Measurements from ENCODE around the gene RC3H2. TPM values are rescaled to one million over a fixed set of nuclear protein-coding genes. Genes with fewer than 3 reads are reported as not detected.
A peak's percentile ranks its signal among the peaks of the same experiment; 100 is the strongest.

RC3H2 gene
- total RNA-seq, 1 experiment from 2014 or later: 57.6 TPM

DNA sequence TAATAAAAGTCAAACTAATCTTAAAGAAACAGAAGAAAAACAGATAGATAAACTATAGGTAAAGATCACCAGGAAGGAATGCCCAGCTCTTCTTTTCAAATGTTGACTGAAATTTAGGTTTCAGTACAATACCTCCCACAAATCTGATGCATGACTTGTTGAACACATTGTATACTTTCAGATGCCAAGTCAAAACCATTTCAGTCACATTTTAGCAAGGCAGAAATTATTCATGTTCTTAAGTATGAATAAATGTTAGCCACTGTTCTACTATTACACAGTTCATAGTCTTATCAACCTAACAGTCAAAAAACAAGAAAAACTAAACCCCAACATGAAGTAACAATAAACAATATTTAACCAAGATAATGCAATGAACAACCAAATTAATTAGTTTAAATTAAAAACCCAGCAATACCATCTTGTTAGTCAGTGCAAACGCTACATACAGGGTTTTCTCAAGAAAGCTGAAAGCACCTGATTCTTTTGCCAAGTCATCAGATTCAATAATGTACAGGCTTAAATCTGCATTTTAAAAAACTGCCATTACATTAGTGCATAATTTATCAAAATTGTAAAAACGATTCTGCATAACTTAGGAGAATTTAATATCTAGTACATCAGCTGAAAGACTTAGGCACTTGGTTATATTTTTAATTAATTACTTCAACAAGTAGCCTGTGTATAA lies 56.8 kb downstream of the RC3H2 start:
- Histone ChIP-seq H3K27ac (ENCODE audit: low read length) (no peak overlapping the region), H3K9me3 (ENCODE audit: control insufficient read depth, insufficient read depth, low read depth, low read length) (no peaks in the 10 kb centered on the region), H3K4me1 (ENCODE audit: control insufficient read depth, insufficient read depth, low read length) (no peaks in the 10 kb centered on the region), H3K27me3 (ENCODE audit: control insufficient read depth, insufficient read depth, low read length) (no peaks in the 10 kb centered on the region), H3K4me3 (ENCODE audit: low read depth in 2 of 2, low read length in 2 of 2) (no peak overlapping the region), H3K36me3 (ENCODE audit: control insufficient read depth, insufficient read depth, low read length) (peaks cover 20% of the 10 kb centered on the region; the same call in 1 of the 2 replicates)
- in situ Hi-C loops (cut with HindIII; ENCODE audit: low pct_unique_long_range_greater_than_20kb, low sequenced_read_pairs): no loop called here
- intact Hi-C loops (cut with micrococcal nuclease; ENCODE audit: unreplicated experiment): no loop called here
- ATAC-seq (no peak), DNase-seq (ENCODE audit: low read depth, low spot score) (no peak)
- POLR2A ChIA-PET: interaction anchor here (0.5 kb wide), 1 partner anchor 117 kb away, joined by 3 read pairs; no protein-coding TSS in a partner anchor
- CTCF ChIA-PET: no interaction called here
- TF ChIP-seq, protein P1, sequence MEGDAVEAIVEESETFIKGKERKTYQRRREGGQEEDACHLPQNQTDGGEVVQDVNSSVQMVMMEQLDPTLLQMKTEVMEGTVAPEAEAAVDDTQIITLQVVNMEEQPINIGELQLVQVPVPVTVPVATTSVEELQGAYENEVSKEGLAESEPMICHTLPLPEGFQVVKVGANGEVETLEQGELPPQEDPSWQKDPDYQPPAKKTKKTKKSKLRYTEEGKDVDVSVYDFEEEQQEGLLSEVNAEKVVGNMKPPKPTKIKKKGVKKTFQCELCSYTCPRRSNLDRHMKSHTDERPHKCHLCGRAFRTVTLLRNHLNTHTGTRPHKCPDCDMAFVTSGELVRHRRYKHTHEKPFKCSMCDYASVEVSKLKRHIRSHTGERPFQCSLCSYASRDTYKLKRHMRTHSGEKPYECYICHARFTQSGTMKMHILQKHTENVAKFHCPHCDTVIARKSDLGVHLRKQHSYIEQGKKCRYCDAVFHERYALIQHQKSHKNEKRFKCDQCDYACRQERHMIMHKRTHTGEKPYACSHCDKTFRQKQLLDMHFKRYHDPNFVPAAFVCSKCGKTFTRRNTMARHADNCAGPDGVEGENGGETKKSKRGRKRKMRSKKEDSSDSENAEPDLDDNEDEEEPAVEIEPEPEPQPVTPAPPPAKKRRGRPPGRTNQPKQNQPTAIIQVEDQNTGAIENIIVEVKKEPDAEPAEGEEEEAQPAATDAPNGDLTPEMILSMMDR (IDR thresholded peaks at IDR 0.05): no peak
- no peak for TF ChIP-seq SIN3A (IDR thresholded peaks at IDR 0.05; ENCODE audit: borderline replicate concordance, insufficient read depth, low read depth, low read length)
- TF ChIP-seq, protein P2, sequence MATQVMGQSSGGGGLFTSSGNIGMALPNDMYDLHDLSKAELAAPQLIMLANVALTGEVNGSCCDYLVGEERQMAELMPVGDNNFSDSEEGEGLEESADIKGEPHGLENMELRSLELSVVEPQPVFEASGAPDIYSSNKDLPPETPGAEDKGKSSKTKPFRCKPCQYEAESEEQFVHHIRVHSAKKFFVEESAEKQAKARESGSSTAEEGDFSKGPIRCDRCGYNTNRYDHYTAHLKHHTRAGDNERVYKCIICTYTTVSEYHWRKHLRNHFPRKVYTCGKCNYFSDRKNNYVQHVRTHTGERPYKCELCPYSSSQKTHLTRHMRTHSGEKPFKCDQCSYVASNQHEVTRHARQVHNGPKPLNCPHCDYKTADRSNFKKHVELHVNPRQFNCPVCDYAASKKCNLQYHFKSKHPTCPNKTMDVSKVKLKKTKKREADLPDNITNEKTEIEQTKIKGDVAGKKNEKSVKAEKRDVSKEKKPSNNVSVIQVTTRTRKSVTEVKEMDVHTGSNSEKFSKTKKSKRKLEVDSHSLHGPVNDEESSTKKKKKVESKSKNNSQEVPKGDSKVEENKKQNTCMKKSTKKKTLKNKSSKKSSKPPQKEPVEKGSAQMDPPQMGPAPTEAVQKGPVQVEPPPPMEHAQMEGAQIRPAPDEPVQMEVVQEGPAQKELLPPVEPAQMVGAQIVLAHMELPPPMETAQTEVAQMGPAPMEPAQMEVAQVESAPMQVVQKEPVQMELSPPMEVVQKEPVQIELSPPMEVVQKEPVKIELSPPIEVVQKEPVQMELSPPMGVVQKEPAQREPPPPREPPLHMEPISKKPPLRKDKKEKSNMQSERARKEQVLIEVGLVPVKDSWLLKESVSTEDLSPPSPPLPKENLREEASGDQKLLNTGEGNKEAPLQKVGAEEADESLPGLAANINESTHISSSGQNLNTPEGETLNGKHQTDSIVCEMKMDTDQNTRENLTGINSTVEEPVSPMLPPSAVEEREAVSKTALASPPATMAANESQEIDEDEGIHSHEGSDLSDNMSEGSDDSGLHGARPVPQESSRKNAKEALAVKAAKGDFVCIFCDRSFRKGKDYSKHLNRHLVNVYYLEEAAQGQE (IDR thresholded peaks at IDR 0.05; ENCODE audit: insufficient read depth in 1 of 2, low read depth in 2 of 2, low read length in 1 of 2): no peak
- no peak for TF ChIP-seq TCF7L2 (IDR thresholded peaks at IDR 0.05; ENCODE audit: low read depth, low read length)
- BruUV-seq (replicated peaks): no TSS peak

DNA sequence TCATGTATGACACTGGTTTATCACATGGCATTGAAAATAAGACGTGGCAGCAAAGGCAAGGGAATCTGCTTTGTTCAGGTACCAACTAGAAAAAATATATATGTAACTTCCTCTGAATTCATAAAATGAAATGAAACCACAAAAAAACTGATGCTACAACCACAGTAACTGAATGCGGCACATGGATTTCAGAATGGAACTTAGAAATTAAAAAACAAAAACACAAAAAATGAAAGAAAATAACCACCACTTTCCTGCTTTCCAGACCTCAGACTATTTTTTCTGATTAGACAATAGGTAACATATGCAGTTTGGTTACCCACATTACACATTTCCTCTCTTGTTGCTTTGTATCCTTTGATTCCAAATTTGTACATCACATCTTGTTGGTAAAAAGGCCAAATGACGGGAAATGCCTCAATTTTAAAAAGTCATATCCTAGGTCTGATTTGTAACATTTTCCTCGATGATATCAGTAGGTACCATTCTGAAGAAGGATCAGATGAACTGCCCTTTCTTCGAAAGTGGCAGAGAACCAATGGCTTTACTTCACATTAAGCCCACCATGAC lies 58.7 kb downstream of the RC3H2 start:
- ChIA-PET POLR2A (no interaction called here), CTCF (no interaction called here)
- in situ Hi-C loops (cut with HindIII; ENCODE audit: low pct_unique_long_range_greater_than_20kb, low sequenced_read_pairs): no loop called here
- H3K27ac ChIP-seq (ENCODE audit: low read length): no peak overlapping the region
- ATAC-seq (no peak), DNase-seq (ENCODE audit: low read depth, low spot score) (no peak)
- no peaks in the 10 kb centered on the region for H3K27me3 ChIP-seq (ENCODE audit: control insufficient read depth, insufficient read depth, low read length)
- H3K36me3 ChIP-seq (ENCODE audit: control insufficient read depth, insufficient read depth, low read length): peaks cover 20% of the 10 kb centered on the region; the same call in 1 of the 2 replicates
- H3K9me3 ChIP-seq (ENCODE audit: control insufficient read depth, insufficient read depth, low read depth, low read length): no peaks in the 10 kb centered on the region
- H3K4me3 ChIP-seq (ENCODE audit: low read depth in 2 of 2, low read length in 2 of 2): no peak overlapping the region
- TF ChIP-seq POLR2AphosphoS5 (IDR thresholded peaks at IDR 0.05; ENCODE audit: low read depth, low read length) (no peak), SIN3A (IDR thresholded peaks at IDR 0.05; ENCODE audit: borderline replicate concordance, insufficient read depth, low read depth, low read length) (no peak), TCF7L2 (IDR thresholded peaks at IDR 0.05; ENCODE audit: low read depth, low read length) (no peak)
- TF ChIP-seq, protein P2 (IDR thresholded peaks at IDR 0.05; ENCODE audit: insufficient read depth in 1 of 2, low read depth in 2 of 2, low read length in 1 of 2): no peak
- TF ChIP-seq, protein P1 (IDR thresholded peaks at IDR 0.05): no peak
- intact Hi-C loops (cut with micrococcal nuclease; ENCODE audit: unreplicated experiment): no loop called here
- H3K4me1 ChIP-seq (ENCODE audit: control insufficient read depth, insufficient read depth, low read length): no peaks in the 10 kb centered on the region
- BruUV-seq (replicated peaks): TSS peak; percentile 32

Data from Panc1 (cell line).